ENCODE results near the gene SPATS2L.
"Not testable (repeated sequence)": the region's sequence is repeated elsewhere in the genome, so short reads cannot be mapped to it uniquely, and the experiment has no call there.

Gene SPATS2L

GRCh38 chr2:200321780-200322534 is 15.5 kb downstream of the SPATS2L start:
- no peak for DNase-seq

GRCh38 chr2:200322607-200323006 is 16.1 kb downstream of the SPATS2L start:
- no peak for DNase-seq

- no peak for DNase-seq
Measured at GRCh38 chr2:200324362-200324761, 17.9 kb downstream of the SPATS2L start.

- no peak for DNase-seq
Measured at GRCh38 chr2:200329384-200329783, 22.9 kb downstream of the SPATS2L start.

- DNase-seq: no peak
Measured at GRCh38 chr2:200329798-200330197, 23.3 kb downstream of the SPATS2L start.

GRCh38 chr2:200330351-200331060 is 24.0 kb downstream of the SPATS2L start:
- DNase-seq: no peak

GRCh38 chr2:200331061-200331400 is 24.5 kb downstream of the SPATS2L start:
- DNase-seq: no peak

GRCh38 chr2:200335657-200336056 is 29.2 kb downstream of the SPATS2L start:
- DNase-seq: no peak

GRCh38 chr2:200336980-200337615 is 30.6 kb downstream of the SPATS2L start:
- no peak for DNase-seq

- DNase-seq: no peak
Measured at GRCh38 chr2:200337621-200338020, 31.1 kb downstream of the SPATS2L start.

- DNase-seq: peak; percentile 21
Measured at GRCh38 chr2:200338692-200339091, 32.2 kb downstream of the SPATS2L start.

- DNase-seq: no peak
Measured at GRCh38 chr2:200340508-200341224, 34.2 kb downstream of the SPATS2L start.

- no peak for DNase-seq
Measured at GRCh38 chr2:200341376-200341775, 34.9 kb downstream of the SPATS2L start.

- DNase-seq: no peak
Measured at GRCh38 chr2:200342235-200342634, 35.7 kb downstream of the SPATS2L start.

GRCh38 chr2:200342654-200343053 is 36.2 kb downstream of the SPATS2L start:
- DNase-seq: no peak

GRCh38 chr2:200344202-200344601 is 37.7 kb downstream of the SPATS2L start:
- not testable (repeated sequence) for DNase-seq

GRCh38 chr2:200345975-200346374 is 39.5 kb downstream of the SPATS2L start:
- no peak for DNase-seq

GRCh38 chr2:200347301-200347700 is 40.8 kb downstream of the SPATS2L start:
- DNase-seq: no peak

GRCh38 chr2:200348897-200349563 is 42.5 kb downstream of the SPATS2L start:
- no peak for DNase-seq

- DNase-seq: no peak
Measured at GRCh38 chr2:200349868-200350267, 43.4 kb downstream of the SPATS2L start.

GRCh38 chr2:200350850-200351285 is 44.4 kb downstream of the SPATS2L start:
- DNase-seq: no peak

- no peak for DNase-seq
Measured at GRCh38 chr2:200351815-200352214, 45.3 kb downstream of the SPATS2L start.

- no peak for DNase-seq
Measured at GRCh38 chr2:200352636-200353035, 46.1 kb downstream of the SPATS2L start.
